ENCODE measurements around the gene MTHFD2L. TPM values are rescaled to one million over a fixed set of nuclear protein-coding genes. Genes with fewer than 3 reads are reported as not detected.
A peak's percentile ranks its signal among the peaks of the same experiment; 100 is the strongest.

The MTHFD2L gene
- total RNA-seq: 10 to 100 TPM; 13.2 to 13.8 TPM

DNA sequence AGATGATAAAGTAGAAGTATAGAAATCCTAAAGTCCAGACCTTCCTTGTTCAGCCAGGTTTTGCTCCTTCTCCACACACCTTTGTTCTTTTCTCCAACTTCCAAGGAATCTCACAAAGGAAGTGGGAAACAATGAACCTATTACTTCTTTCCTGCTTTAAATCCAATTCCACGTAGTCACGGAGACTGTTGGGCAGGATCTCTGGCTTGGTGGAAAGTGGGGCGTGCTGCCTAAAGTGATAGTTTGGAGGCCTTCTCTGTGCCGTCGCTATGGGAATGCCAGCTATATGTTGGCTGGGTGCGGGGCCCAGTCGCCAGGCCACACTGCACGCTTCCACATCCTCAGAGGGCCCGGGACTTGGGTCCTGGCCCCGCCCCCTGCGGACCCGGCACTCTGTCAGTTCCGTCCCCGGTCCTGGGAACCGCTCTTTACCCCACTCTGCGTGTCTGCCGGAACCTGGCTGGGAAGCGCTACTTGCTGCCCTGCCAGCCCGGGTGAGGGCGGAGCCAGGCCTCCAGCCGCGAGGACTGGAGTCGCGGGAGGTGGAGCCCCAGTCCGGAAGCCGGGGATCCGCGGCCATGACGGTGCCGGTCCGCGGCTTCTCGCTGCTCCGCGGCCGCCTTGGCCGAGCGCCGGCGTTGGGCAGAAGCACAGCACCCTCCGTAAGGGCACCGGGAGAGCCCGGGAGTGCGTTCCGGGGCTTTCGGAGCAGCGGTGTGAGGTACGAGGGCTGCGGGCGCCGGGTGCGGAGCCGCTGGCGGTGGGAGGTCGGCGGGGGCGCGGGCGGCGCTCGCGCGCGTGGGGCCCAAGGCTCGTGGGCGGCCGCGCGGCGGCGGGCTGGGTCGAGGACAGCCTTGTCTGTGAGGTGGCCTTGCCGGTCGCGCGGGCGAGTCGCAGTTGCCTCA is at the start of gene MTHFD2L:
TSS of gene MTHFD2L (plus strand) at position 558 of the 905 bp plus-strand sequence. CDS start at position 579, 21 bp downstream.
- H3K27ac ChIP-seq: peak within 1 kb of the TSS; percentile 83 to 90 (median 88)
- H3K36me3 ChIP-seq (replicated peaks in 1 of 2; ENCODE audit: insufficient read depth in 1 of 2, low read depth in 2 of 2): peaks cover 0 to 2% of the 10 kb centered on the region in 2 donors
- peak within 1 kb of the TSS; percentile 7 to 36 for H3K4me3 ChIP-seq
- WGBS, 2 donors: 0 to 1% methylated on average over 14 to 78 of the region's 78 CpGs
- intact Hi-C loops (cut with DNase I): no loop called here
- no peaks in the 10 kb centered on the region for H3K27me3 ChIP-seq
- DNase-seq (peak; percentile 94 to 96 (median 96)), ATAC-seq (peak; percentile 99)
- H3K9me3 ChIP-seq: no peaks in the 10 kb centered on the region
- H3K4me1 ChIP-seq: peaks cover 27% of the 10 kb centered on the region
- peak; percentile 88 to 92 (median 90) for TF ChIP-seq POLR2A (IDR thresholded peaks at IDR 0.05)
- TF ChIP-seq, protein P1, sequence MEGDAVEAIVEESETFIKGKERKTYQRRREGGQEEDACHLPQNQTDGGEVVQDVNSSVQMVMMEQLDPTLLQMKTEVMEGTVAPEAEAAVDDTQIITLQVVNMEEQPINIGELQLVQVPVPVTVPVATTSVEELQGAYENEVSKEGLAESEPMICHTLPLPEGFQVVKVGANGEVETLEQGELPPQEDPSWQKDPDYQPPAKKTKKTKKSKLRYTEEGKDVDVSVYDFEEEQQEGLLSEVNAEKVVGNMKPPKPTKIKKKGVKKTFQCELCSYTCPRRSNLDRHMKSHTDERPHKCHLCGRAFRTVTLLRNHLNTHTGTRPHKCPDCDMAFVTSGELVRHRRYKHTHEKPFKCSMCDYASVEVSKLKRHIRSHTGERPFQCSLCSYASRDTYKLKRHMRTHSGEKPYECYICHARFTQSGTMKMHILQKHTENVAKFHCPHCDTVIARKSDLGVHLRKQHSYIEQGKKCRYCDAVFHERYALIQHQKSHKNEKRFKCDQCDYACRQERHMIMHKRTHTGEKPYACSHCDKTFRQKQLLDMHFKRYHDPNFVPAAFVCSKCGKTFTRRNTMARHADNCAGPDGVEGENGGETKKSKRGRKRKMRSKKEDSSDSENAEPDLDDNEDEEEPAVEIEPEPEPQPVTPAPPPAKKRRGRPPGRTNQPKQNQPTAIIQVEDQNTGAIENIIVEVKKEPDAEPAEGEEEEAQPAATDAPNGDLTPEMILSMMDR (IDR thresholded peaks at IDR 0.05): no peak

DNA sequence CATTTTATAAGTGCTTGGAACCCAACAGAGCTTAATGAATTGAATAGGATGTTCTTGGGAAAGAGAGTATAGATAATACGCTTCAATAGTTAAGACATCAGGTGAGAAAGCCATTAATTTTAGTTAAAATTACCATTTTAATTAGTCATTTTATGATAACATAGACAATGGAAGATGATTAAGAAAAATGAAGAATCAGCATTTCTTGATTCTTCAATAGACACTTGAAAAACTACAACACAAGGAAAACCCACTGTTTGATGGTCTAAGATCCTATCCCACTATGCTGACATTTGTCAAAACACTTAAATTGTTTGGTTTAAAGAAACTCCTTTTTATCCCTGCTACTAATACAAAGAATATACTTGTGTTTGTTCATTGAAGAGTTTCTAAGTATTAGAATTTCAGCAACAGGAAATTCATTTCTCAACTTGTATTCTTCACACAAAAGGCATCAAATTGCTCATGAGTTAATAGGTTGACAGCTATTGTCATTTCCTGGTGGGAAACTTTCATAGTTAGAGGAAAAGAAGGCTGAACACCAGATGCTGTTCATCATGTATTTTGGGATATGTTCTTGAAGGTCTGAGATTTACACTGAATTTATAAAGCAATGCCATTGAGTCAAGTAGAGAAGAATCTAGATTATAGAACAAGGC is 49.3 kb upstream of the MTHFD2L start:
- WGBS, 2 donors: 89 to 98% methylated on average over 1 of the region's 1 CpG
- ATAC-seq: no peak
- intact Hi-C loops (cut with DNase I): no loop called here
- H3K27ac ChIP-seq: peak overlapping the region in 3 of 4 donors; percentile 52 to 86 (median 78)
- TF ChIP-seq, protein P1 (IDR thresholded peaks at IDR 0.05): no peak
- TF ChIP-seq POLR2A (IDR thresholded peaks at IDR 0.05): no peak
- H3K4me3 ChIP-seq: no peak overlapping the region
- H3K27me3 ChIP-seq: no peaks in the 10 kb centered on the region
- no peak for DNase-seq
- H3K4me1 ChIP-seq: peaks cover 43% of the 10 kb centered on the region
- no peaks in the 10 kb centered on the region for H3K36me3 ChIP-seq (replicated peaks in 1 of 2; ENCODE audit: insufficient read depth in 1 of 2, low read depth in 2 of 2)
- no peaks in the 10 kb centered on the region for H3K9me3 ChIP-seq

DNA sequence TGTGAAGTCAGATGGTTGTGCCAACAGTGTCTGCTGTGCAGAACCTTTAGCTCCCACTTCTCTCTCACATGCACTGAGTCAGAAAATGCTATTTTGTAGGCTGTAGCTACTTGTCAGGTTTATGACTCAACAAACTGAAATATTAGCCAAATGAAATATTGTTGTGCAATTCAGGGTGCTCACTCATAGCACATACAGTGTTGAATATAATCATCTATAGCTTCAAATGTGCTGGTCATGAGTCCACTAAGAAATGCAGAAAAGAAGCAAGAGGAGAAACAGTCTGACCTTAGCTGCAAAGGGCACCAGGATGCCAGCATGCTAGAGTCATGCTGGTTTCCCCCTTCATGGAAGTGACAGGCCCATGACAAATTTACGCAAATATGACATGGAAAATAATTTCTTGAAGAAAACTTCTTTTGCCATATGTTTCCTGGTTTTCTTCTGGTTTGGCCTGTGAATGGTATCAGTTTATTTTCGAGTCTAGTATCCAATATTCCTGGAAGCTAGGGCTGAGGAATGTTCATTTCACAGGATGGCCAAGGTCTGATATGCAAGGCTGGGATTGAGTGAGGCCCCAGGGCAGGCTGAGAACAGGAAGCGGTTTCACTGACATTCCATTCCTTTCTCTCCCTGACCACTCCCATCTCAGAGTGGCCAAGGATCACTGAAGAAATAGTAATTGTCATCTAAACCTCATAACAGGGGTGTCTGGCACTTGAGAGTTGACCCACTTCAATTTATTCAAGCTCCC is 48.6 kb upstream of the MTHFD2L start:
- no peaks in the 10 kb centered on the region for H3K27me3 ChIP-seq
- WGBS, 2 donors: 50 to 58% methylated on average over 3 of the region's 3 CpGs
- intact Hi-C loops (cut with DNase I): no loop called here
- TF ChIP-seq POLR2A (IDR thresholded peaks at IDR 0.05): no peak
- TF ChIP-seq, protein P1 (IDR thresholded peaks at IDR 0.05): no peak
- peaks cover 37% of the 10 kb centered on the region for H3K4me1 ChIP-seq
- no peak overlapping the region for H3K4me3 ChIP-seq
- H3K27ac ChIP-seq: peak overlapping the region; percentile 52 to 86 (median 71)
- H3K36me3 ChIP-seq (replicated peaks in 1 of 2; ENCODE audit: insufficient read depth in 1 of 2, low read depth in 2 of 2): no peaks in the 10 kb centered on the region
- ATAC-seq (peak; percentile 71), DNase-seq (peak in 3 of 4 donors; percentile 19 to 54 (median 25))
- H3K9me3 ChIP-seq: no peaks in the 10 kb centered on the region

DNA sequence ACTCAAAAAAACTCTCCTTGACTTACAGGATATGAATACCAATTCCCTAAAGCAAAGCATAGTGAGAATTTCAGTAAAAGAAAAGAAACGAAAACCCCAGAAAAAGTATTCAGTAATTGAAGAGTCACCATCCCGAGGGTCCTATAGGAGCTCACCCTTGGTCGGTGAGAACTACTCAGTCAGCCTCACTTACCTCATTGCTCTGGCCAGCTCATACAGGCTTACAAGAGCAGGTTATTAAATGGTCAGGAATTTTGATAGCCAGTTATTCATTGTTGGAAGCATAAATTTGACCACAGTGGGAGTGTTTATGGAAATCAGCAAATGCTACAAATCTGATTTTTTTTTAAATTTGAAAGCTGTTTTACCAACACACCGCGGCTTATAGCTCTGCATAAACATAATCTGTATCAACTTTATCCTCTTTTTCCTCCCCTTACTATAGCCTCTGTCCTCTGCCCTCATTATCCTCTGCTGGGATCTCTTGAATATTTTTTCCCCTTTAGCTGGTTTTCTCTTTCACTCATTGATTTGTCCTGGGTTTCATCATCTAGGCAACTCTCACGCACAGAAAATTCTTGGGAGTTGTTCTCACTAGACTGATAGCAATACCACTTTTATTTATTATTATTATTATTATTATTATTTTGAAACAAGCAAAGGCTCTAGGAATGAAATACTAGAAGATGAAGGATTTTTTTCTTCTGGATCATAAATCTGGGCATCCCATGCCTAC is 47.9 kb upstream of the MTHFD2L start:
- Histone ChIP-seq H3K27me3 (no peaks in the 10 kb centered on the region), H3K4me3 (no peak overlapping the region), H3K36me3 (replicated peaks in 1 of 2; ENCODE audit: insufficient read depth in 1 of 2, low read depth in 2 of 2) (no peaks in the 10 kb centered on the region), H3K9me3 (no peaks in the 10 kb centered on the region), H3K4me1 (peaks cover 32% of the 10 kb centered on the region), H3K27ac (peak overlapping the region in 3 of 4 donors; percentile 64 to 86 (median 78))
- no peak for TF ChIP-seq POLR2A (IDR thresholded peaks at IDR 0.05)
- TF ChIP-seq, protein P1 (IDR thresholded peaks at IDR 0.05): no peak
- intact Hi-C loops (cut with DNase I): no loop called here
- ATAC-seq: peak; percentile 80
- WGBS, 2 donors: 57 to 60% methylated on average over 6 of the region's 6 CpGs
- peak in 3 of 4 donors; percentile 28 to 56 (median 29) for DNase-seq

Measured in body of pancreas (tissue), 4 donors.